Islet precursor cell (in vitro differentiated cells): ENCODE data around the gene TEKTIP1.
A peak's percentile ranks its signal among the peaks of the same experiment; 100 is the strongest.
"Not testable (repeated sequence)": the region's sequence is repeated elsewhere in the genome, so short reads cannot be mapped to it uniquely, and the experiment has no call there.

Source experiments
- DNase-seq: peaks from one replicate; pipeline ENCODE4 v3.0.0-alpha.2; 2018

The TEKTIP1 gene

DNA sequence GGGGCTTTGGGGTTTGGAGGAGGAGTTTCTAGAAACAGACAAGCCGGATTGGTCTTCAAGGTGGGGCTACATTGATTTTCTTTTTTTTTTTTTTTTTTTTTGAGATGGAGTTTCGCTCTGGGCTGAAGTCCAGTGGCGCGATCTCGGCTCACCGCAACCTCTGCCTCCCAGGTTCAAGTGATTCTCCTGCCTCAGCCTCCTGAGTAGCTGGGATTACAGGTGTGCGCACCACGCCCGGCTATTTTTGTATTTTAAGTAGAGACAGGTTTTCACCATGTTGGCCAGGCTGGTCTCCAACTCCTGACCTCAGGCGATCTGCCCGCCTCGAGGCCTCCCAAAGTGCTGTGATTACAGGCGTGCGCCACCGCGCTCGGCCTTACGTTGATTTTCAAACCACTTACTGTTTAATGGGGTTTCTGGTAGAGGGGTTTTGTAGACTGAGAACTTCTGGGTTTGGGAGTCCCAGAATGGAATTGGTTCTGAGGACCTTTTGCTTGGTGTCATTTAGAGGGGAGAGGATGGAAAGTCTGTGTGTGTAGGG, 30.8 kb upstream of the TEKTIP1 start:
- not testable (repeated sequence) for DNase-seq

DNA sequence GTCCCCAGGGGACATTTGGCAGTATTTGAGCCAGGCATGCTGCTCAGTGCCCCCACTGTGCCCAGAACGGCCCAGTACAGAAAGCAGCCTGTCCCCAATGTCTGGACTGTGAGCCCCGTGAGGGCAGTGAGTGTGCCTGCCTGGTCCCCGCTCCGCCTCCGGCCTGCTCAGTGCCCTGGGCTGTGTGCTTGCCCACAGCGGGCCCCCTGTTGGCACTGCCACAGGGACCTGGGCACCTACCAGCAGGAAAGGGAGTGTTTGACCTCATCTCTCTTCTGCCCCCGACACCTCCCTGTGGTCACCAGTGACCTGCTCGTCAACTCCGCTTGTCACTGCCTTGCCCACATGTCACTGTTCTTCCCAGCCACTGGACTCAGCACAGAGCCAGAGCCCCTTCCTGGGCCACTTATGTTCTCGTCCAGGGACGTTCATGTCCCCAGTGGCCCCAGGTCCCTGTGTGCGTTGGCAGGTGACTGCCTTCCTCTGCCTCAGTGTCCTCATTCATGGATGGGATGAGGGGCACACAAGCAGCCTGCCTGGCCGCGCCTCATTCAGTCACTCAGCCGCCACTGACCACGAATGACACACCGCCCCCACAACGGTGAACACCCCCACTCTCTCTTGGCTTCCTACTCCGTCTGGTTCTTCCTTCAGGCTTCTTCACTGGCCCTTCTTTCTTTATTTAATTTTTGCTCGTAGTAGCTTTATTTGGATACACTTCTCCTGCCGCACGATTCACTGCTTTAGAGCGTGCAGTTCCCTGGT, 30.0 kb upstream of the TEKTIP1 start:
- DNase-seq, result no peak

DNA sequence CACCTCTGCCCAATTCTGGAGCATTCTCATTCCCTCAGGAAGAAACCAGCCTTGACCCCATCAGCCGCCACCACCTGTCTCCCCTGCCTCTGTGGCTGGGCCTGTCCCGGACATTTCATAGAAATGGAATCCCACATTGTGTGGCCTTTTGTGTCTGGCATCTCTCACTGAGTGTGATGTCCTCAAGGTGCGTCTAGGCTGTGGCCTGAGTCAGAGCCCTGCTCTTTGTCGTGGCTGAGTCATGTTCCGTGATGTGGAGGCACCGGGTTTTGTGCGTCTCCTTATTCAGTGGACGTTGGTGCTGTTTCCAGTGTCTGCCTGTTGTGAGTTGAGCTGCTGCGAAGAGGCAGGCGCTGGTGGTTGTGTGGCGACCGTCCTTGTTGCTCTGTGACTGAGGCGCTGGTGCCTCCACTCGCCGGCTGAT, 29.4 kb upstream of the TEKTIP1 start:
- DNase-seq, result peak; percentile 91

DNA sequence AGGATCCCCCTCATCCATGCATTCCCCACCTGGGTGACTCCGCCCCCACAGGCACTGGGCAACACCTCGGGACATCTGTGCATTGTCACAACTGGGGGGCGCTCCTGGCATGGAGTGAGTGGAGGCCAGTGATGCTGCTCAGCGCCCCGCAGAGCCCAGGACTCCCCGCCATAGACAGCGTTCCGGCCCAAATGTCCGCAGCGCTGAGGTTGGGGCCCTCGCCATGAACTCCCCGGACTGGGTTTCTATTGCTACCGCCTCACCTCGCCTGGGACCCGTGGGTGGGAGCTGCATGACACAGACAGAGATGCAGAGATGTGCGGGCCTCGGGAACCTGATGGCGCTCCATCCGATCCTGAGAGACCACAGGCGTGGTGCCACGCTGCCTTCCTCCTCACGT, 28.2 kb upstream of the TEKTIP1 start:
- DNase-seq, result no peak

DNA sequence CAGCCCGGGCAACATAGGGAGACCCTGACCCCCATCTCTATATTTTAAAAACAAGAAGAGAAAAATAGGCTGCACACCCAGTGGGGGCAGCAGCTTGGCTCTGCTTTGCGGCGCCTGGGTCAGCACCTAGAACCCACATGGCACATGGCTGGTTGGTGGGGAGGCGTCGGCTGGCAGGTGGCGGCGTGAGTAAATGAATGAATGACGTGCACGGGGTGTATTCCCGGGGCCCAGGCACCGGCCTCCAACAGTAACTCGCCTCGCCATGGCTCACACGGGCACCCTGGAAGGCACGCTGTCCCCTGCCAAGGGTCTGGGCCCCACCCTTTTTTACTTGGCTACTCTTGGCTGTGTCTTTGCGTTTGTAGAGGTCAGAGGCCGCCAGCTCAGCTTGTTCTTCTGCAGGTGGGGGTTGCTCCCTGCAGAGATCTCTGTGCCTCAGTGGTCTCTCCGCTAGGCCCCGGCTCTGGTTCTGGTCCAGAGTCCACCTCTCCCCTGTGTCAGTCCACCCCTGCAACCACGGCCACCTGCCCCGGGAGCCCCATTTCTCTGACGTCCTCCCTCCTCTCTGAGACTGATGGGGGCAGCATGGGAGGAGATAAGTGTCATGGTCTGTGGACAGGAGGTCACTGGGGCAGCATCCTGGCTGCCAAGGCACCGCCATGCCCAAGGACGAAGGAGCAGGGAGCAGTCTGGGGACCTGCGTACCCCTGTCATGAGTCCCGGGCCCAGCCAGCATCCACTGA, 27.3 kb upstream of the TEKTIP1 start:
- DNase-seq, result no peak

DNA sequence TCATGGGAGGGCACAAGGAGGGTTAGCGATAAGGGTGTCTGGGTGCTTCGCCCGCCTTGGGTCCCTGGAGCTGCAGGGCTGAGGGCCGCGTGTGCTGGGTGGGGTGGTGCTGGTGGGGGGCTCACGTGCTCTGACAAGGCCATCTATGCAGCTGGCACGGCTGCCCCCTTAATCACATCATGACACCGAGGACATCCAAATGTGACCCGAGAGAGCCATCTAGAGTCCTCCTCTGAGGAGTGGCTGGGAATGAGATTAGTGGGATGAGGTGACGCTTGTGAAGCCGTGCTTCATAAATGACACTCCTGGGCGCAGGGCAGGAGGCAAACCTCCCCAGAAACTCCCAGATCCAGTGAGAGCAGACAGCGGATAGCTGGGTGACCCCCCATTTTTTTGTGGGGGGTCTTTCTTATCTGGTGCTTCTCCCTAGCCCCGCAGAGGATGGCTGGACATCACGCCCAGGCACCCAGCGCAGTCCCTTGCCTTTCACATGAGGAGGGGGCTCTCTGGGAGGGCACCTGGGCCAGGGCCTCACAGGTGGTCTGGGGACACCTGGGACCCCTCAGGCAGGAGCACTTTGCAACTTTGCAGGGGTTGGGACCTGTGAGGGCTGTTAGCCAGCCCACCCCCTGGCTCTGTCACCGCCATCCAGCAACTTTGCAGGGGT, 26.3 kb upstream of the TEKTIP1 start:
- DNase-seq, result no peak

DNA sequence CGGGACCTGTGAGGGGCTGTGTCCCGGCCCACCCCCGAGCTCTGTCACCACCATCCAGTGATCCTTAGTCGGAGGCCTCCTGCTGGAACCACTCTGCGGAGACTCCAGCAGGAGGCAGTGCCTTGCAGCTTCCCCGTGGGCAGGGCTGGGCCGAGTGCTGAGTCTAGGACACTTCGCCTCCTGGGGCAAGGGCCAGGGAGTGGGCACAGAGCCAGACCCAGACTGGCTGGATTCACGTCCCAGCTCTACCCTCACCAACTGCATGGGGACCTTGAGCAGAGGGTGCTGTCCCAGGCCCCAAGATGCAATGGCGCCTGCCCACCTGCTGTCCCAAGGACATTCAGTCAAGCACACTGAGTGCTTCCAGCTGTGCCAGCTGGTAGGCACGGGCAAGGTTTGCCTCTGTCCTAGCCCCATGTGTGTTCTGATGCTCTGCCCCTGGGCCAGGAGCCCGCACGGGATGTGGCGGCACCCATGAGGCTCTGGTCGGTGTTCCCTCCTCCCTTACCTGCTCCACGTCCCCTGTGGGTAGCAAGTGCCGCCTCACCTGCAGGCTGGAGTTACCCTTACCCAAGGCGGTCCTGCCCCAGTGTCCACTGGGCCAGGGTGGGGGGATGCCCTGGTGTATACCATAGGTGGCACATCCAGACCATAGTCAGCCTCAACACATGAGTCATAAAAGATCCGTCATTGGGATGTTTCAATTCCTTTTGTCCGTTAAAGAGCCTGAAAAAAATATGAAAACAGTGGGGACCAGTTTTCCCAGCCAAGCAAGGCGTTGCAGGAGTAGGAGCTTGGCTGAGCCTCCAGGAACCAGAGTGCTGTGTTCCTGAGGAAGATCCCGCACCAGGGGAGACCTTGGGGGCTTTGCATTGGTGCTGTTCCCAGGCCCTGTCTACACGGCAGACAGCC, 25.5 kb upstream of the TEKTIP1 start:
- DNase-seq, result no peak

DNA sequence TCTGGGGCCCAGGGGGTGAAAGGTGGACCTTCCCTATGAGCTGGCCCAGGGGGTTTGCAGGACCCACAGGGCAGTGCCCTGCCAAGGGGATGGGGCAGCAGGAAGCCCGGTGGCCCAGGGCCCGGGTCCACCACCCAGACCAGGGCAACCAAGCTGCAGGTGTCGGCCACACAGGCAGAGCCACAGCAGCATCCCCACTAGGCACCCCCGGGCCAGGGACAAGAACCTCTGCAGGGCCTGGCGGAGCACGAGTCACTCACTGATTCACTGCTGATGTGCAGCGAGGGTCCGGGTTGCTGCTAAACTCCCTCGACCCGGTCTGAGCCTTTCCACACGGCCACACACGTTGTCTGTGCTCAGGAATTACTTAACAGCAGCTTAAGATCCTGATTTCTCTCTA, 24.0 kb upstream of the TEKTIP1 start:
- no peak for DNase-seq

DNA sequence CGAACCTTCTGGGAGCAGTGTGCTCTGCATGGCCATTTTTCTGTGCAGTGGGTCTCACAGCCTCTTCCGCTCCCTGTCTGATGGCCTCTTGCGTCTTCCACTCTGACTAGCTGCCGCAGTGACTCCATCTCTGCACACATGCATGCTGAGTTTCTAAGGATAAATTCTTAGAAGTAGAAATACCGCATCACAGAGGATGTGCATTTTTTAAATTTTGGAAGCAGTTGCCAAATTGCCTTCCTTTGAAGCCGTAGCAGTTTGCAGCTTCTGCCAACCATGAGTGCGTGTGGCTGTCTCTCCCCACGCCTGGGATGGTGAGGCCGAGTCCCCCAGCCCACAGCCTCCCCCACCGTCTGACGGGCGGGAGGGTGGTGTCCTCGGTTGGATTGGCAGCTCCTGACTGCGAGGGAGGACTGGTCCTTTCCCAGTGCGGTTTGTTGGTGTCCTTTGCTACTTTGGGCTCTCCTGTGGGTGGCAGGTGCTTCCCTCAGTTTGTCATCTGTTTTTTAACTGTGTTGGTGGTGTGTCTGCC, 23.0 kb upstream of the TEKTIP1 start:
- no peak for DNase-seq

DNA sequence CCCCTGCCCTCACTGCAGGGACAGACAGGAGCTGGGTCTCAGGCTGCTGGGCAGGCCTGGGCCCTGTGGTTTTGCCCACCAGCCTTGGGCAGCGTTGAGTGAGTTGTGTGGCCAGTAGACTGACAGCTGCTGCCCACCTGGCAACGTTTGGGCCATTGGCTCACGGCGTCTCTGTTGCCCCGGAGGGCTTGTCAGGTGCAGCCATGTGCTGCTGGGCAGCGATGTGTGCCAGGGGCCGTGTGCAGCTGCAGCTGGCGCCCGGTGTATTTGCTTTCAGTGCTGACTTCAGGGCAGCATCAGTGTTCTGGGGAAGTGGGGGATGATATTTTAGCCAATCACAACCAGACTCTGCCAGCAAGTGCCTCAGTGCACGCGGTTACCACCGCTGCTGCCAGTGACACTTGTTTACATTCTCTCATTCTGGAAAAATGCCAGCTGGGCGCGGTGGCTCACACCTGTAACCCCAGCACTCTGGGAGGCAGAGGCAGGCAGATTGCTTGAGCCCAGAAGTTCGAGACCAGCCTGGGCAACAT, 22.2 kb upstream of the TEKTIP1 start:
- no peak for DNase-seq

DNA sequence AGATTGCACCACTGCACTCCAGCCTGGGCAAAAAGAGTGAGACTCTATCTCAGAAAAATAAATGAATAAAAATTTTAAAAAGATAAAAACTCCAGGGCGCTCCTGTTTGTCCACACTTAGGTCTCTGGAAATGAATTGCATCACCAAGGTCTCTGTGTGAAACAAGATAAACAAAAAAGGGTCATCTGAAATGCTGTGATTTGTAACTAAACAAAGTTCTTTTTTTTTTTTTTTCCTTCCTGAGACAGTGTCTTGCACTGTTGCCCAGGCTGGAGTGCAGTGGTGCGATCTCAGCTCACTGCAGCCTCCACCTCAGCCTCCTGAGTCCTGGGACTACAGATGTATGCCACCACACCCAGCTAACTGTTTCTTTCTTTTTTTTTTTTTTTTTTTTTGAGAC, 21.3 kb upstream of the TEKTIP1 start:
- no peak for DNase-seq

DNA sequence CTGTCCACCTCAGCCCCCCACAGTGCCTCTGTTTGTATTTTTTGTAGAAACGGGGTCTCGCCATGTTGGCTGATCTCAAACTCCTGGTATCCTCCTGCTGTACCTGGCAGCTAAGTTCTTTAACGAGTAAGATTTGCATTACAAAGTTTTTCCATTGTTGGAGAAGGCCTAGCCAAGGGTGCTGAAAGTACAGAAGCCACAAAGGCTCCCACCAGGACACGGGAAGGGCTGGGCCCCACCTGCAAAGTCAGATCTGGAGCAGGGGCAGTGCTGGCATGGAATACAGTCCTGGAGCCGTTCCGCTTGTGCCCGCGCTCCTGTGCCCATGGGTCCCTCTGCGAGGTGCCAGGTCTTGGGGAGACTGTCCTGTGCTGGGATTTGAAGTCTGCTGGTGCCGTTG, 20.7 kb upstream of the TEKTIP1 start:
- no peak for DNase-seq

DNA sequence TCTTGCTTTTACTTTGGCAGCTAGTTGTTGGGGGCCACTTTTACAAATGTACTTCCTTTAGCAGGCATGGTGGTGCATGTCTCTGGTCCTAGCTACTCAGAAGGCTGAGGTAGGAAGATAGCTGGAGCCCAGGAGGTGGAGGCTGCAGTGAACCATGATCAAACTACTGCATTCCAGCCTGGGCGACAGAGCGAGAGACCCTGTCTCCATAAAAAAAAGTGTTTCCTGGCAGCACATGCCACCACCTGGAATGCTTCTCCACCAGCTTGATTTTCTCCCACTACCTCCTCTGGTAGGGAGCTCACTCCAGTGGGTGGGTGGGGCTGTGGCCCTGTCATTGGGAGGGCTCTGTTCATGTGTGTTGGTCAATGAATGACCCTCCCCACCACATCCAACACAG, 20.3 kb upstream of the TEKTIP1 start:
- DNase-seq, result no peak

DNA sequence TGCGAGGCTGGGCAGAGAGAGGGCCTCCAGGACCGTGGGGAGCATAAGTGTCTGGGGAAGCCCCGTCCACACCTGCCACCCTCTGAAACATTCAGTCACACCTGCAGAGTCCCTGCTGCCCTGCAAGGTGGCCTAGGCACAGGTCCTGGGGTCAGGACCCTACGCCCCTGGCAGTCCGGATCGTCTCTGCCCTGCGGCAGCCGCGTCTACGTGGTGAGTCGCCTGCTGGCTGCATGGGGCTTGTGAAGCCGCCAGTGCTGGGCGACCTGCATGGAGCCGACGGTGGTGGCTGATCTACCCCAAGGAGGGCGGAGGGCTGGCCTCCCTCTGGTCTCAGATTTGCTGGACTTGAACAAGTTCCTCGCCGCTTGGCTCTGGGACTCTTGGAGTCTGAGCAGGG, 19.8 kb upstream of the TEKTIP1 start:
- DNase-seq, result no peak

DNA sequence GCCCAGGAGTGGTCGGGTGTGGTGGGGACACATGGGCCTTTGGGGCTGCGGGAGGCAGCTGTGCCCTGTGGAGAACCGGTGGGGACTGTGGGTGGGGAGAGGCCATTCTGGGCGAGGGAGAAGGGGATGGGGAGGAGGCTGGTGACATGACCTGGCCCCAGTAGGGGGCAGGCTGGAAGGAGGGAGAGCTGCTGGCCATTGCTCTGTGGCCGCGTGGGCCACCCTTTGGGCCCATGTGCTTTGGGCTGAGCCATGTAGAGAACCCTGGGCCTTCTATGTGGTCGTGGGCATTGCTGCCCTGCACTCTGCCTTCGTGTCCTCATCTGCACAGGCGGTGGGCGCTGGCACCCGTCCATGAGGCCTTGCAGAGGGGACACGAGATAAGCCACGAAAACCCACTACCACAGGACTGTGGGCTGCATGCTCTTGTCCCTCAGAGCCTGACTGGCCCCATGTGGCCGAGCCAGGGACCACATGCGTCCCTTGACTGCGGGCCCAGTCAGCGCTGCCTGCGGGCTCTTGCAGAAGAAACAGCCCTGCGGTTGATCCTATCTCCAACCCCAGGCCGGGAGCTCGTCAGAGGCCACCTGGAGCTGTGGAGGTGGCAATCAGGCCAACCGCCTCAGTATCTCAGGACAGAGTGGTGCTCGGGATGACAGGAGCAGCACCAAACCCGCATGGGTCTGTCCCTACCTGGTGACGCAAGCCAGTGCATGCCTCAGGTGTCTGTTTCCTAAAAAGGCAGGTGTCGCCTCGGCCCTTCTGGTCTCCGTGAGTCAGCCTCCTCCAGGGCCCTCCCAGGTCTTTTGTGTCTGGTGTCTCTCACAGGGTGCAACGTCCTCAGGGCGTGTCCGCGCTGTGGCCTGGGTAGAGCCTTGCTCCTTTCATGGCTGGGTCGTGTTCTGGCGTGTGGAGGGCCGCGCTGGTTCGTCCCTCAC, 18.5 kb upstream of the TEKTIP1 start:
- peak; percentile 96 for DNase-seq

DNA sequence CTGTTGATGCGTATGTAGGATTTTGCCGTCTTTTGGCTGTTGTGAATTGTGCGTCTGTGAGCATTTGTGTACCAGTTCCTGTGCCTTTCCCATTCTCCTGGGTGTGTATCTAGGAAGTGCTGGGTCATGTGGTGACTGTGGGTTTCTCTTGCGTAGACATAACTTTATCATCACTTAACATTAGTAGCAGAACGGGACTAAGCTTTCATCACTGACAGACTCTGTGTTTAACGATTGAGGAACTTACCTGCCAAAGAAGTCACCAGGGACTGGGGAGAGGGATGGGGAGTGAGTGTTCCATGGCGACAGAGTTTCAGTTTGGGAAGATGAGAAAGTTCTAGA, 17.9 kb upstream of the TEKTIP1 start:
- DNase-seq, result no peak

DNA sequence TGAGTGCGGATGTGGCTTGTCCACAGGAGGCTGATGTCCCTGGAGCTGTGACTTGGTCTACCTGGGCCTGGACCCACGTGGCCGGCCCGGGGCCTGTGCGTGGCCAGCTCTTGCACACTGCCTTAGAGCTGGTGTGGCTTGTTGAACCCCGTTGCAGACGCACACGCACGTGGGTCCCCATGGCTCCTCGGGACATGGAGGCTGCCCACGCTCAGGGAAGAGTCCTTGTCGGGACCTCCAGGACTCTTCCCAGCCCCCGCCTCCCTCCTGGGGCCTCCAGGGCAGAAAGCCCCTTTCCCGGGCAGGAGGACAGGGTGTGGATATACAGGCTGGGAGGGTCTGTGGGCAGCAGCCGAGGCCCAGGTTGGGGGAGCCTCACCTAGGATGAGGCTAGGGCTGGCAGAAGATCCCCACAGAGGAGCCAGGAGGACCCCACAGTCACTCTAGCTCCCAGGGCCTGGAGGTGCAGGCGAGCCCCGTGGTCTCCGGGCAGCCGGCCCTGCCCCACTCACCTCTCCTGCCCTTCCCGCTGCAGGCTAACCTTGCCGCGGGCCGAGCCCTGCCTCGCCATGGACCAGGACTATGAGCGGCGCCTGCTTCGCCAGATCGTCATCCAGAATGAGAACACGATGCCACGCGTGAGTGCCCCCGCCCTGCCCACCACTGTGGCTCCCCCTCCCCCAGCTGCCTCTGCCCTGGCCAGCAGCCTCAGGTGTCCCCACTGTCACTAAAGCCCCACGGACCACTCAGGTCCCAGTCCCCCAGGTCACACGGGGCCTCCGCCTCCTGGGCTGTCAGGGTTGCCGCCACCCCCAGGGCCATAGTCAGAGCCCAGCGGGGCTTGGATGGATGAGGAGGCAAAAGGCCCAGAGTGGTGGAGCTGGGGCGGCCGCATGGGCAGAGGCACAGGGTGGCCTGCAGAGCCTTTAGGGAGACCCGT, 16.3 kb upstream of the TEKTIP1 start:
- no peak for DNase-seq

DNA sequence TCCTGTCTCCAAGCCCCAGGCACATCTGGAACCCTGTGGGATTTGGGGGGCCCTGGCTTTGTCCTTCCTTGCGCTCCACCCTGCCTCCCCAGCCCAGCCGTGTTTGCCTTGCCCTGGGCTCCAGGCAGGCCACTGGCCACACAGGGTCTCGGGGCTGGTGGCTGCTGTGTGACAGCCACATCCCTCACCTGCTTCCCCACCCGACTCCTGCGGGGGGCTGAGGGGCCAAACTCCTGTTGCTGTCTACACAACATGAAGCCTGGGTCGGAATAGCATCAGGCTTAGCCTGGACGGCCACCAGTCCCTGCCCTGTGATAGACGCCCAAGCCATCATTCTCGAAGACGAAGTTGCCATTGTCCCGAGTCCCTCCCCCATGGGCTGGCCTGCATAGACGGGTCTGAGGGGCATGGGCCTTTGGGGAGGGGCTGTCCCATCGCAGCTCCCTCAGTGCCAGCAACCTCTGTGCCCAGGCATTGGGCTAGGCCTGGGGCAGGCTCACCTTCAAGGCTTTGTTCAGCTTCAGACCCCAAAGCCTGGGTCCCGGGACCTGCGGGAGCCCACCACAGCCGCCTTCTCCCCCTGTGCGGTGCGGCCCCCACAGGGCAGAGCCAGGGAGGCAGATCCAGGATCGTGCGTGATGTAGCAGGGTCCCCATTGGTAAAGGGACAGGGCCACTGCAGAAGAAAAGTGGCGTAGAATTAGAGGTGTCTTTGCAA, 15.5 kb upstream of the TEKTIP1 start:
- DNase-seq, result no peak
